Kidney (tissue), 14 donors: Measurements from ENCODE around the gene PCSK9. TPM values are rescaled to one million over a fixed set of nuclear protein-coding genes. Genes with fewer than 3 reads are reported as not detected.

Experiments used
- DNase-seq, 5 donors: peaks; one replicate each; pipeline ENCODE4 v3.0.0-alpha.2; 2013 to 2020
- FAIRE-seq: peaks from 2 replicates; lab custom pipeline; 2012; peaks lifted over from hg19 to GRCh38; lab: Jason Lieb, UNC
- H3K27ac ChIP-seq, 2 donors: one replicate each; pipeline ENCODE4 v1.7.0; 2013; ENCODE audit warnings: low read depth in 2 of 2, low read length in 2 of 2, inconsistent platforms in 1 of 2
- H3K27me3 ChIP-seq: one replicate; pipeline ENCODE4 v1.7.1; 2013; ENCODE audit warnings: low read length, inconsistent platforms; ENCODE audit not compliant: control insufficient read depth, insufficient read depth
- H3K36me3 ChIP-seq, 3 donors: one replicate each; pipeline versions ENCODE4 v1.7.0 to v1.7.1; 2013; ENCODE audit warnings: low read length in 3 of 3, control low read depth in 1 of 3, inconsistent platforms in 1 of 3; ENCODE audit not compliant: insufficient read depth in 3 of 3, control insufficient read depth in 2 of 3
- H3K4me1 ChIP-seq, 3 donors: one replicate each; pipeline versions ENCODE4 v1.7.0 to v1.7.1; 2013; ENCODE audit warnings: low read length in 3 of 3, inconsistent platforms in 1 of 3, low read depth in 1 of 3; ENCODE audit not compliant: control insufficient read depth in 2 of 3, insufficient read depth in 2 of 3
- H3K4me3 ChIP-seq, 3 donors: one replicate each; pipeline versions ENCODE4 v1.7.0 to v1.8.1; 2013; ENCODE audit warnings: low read length in 3 of 3, control low read depth in 1 of 3, inconsistent platforms in 1 of 3
- H3K9ac ChIP-seq, 3 donors: one replicate each; pipeline versions ENCODE4 v1.7.0 to v1.7.1; 2013; ENCODE audit warnings: low read length in 3 of 3, control low read depth in 1 of 3, inconsistent platforms in 1 of 3
- H3K9me3 ChIP-seq, 3 donors: one replicate each; pipeline versions ENCODE4 v1.7.0 to v1.7.1; 2013; ENCODE audit warnings: low read length in 3 of 3, control low read depth in 1 of 3, inconsistent platforms in 1 of 3; ENCODE audit not compliant: control insufficient read depth in 2 of 3, insufficient read depth in 1 of 3
- intact Hi-C: fragments of 100-400 bp; cut with DNase I; formaldehyde crosslinking; loops from one replicate; pipeline ENCODE4 v1.11.1; 2022
- polyA plus RNA-seq: library from polyadenylated mRNA; stranded (reverse); fragments of 350-450 nt; fragmentation: Illumina TruSeq; extraction: RNeasy Lipid Tissue Mini Kit (QIAGEN cat#74804); gene quantifications from one replicate; pipeline ENCODE4 v1.2.3, GENCODE V29; 2014; ENCODE audit warnings: low read depth, low replicate concordance; ENCODE audit not compliant: insufficient read depth
- total RNA-seq: library from RNA; stranded (reverse); fragmentation: NEBNext Ultra II Directional; extraction: Animal tissue kit (Norgen Biotek cat#: 25700); gene quantifications from one replicate; pipeline ENCODE4 v1.2.1, GENCODE V29; 2021
- TF ChIP-seq, protein P1 (sequence below): IDR thresholded peaks from 3 replicates; pipeline ENCODE4 v1.5.1; 2012; ENCODE audit warnings: mild to moderate bottlenecking, moderate library complexity, borderline replicate concordance; ENCODE audit not compliant: insufficient read depth; ENCODE audit errors: extremely low read depth
- donor health status: control.
- donor health status: control.
- donor health status: control.
- donor health status: control.
- donor health status: control.
- donor health status: DM: yes; HTN: yes; CAD: no.
- donor health status: Normal renal cell carcinoma (clear cell type).

PCSK9 gene
- total and polyA plus RNA-seq, 2 donors from 2014 or later: 0.13 to 0.28 TPM

DNA sequence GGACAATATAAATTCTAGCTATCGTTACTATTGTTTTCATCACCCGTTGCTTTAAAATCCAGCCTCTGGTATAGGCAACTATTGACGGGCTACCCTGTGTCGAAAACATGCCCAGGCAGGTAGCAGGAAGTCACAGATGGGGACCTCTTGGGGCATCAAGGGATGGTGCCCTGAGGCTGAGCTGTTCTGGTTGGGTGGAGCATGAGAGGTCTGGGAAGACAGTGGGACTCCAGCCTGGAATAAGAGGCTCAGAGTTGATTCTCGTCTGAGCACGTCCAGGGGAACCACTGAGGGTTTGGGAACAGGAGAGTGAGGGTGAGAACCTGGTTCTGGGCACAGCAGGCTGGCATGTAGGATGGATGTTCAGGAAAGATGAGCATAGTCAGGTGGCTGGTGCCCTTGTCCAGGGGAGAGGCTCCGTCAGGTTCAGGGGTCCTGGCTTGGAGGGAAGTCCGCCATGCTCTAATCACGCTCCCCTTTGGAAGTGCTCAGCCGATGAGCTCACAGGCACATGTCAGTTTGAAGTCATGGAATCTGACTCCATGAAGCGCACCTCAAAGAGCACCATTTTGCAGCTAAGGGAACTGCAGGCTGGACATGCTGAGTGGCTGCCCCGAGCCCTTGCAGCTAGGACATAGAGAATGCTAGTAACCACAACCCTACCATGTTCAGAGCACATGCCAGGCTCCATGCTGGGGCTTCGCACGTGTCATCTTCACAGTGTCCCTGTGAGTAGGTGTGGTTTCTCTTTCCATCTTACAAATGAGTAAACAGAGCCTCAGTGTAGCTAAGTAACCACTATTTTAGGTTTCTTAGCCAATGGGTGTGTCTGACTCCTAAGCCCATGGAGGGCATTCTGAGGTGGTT is 21.0 kb downstream of the PCSK9 start:
- intact Hi-C loops: no loop called here
- DNase-seq (peak in 1 of 5 donors; percentile 7), FAIRE-seq (no peak)

DNA sequence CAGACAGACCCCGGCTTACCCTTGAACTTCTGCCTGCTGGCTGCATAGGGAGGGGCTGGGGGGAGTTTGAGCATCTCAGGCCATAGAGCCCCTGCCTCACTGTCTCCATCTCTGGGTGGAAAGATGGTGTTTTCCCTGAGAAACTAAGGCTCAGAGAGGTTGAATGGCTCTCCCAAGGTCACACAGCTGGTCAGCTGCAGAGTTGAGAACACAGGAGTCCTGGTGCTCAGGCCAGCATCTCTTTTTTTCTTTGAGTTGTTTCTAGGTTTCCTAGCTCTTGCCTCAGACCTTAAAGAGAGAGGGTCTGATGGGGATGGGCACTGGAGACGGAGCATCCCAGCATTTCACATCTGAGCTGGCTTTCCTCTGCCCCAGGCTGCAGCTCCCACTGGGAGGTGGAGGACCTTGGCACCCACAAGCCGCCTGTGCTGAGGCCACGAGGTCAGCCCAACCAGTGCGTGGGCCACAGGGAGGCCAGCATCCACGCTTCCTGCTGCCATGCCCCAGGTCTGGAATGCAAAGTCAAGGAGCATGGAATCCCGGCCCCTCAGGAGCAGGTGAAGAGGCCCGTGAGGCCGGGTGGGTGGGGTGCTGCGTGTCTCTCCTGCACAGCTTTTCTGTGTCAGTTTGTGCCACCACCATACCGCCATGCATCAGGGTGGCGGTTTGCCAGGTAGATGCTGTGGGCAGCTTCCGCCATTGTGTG is 21.8 kb downstream of the PCSK9 start:
- intact Hi-C loops: no loop called here

More for the DNA sequence above, 21.0 kb downstream of the PCSK9 start:
- no peak overlapping the region for H3K9ac ChIP-seq
- H3K27ac ChIP-seq: no peak overlapping the region
- H3K27me3 ChIP-seq: no peaks in the 10 kb centered on the region
- H3K36me3 ChIP-seq: no peaks in the 10 kb centered on the region
- H3K9me3 ChIP-seq: no peaks in the 10 kb centered on the region
- H3K4me3 ChIP-seq: no peak overlapping the region
- peaks cover 0 to 6% (median under 1%) of the 10 kb centered on the region in 3 donors for H3K4me1 ChIP-seq
- TF ChIP-seq, protein P1, sequence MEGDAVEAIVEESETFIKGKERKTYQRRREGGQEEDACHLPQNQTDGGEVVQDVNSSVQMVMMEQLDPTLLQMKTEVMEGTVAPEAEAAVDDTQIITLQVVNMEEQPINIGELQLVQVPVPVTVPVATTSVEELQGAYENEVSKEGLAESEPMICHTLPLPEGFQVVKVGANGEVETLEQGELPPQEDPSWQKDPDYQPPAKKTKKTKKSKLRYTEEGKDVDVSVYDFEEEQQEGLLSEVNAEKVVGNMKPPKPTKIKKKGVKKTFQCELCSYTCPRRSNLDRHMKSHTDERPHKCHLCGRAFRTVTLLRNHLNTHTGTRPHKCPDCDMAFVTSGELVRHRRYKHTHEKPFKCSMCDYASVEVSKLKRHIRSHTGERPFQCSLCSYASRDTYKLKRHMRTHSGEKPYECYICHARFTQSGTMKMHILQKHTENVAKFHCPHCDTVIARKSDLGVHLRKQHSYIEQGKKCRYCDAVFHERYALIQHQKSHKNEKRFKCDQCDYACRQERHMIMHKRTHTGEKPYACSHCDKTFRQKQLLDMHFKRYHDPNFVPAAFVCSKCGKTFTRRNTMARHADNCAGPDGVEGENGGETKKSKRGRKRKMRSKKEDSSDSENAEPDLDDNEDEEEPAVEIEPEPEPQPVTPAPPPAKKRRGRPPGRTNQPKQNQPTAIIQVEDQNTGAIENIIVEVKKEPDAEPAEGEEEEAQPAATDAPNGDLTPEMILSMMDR: no peak

DNA sequence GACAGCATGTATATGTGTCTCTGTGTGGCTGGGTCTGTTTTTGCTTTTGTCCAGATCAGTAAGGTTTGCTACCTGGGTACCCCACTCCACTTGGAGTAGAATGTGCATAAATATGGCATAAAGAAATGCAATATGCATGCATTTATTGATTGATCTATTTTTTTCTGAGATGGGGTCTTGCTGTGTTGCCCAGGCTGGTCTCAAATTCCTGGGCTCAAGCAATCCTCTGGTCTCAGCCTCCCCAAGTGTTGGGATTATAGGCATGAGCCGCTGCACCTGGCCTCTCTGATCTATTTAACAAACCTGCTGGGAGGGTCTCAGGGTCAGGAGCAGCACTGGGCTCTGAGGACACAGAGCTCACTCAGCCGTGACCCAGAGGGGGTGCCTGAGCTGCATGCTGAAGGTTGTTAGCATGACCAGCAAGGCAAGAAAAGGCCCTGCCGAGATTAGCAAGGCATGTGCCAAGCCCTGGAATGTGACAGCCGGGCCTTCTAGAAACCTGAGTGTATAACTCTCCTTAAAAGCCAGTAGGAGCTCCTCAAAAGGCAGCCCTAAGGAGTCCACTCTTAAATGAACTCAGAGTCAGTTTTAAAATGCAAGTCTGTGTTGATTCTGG is 22.5 kb downstream of the PCSK9 start:
- no peak overlapping the region for H3K9ac ChIP-seq
- peaks cover 0 to 6% (median 4%) of the 10 kb centered on the region in 3 donors for H3K4me1 ChIP-seq
- H3K27me3 ChIP-seq: no peaks in the 10 kb centered on the region
- intact Hi-C loops: no loop called here
- H3K27ac ChIP-seq: no peak overlapping the region
- TF ChIP-seq, protein P1: no peak
- DNase-seq (peak in 2 of 5 donors; percentile 27 to 39), FAIRE-seq (no peak)
- H3K36me3 ChIP-seq: peaks cover 0 to 10% (median 1%) of the 10 kb centered on the region in 3 donors
- H3K4me3 ChIP-seq: no peak overlapping the region
- no peaks in the 10 kb centered on the region for H3K9me3 ChIP-seq

More for the DNA sequence above, 21.8 kb downstream of the PCSK9 start:
- FAIRE-seq (no peak), DNase-seq (peak in 1 of 5 donors; percentile 4)
- no peak overlapping the region for H3K9ac ChIP-seq
- peaks cover 0 to 3% (median 0%) of the 10 kb centered on the region in 3 donors for H3K36me3 ChIP-seq
- TF ChIP-seq, protein P1: no peak
- H3K4me1 ChIP-seq: peaks cover 0 to 6% (median 4%) of the 10 kb centered on the region in 3 donors
- H3K4me3 ChIP-seq: no peak overlapping the region
- no peak overlapping the region for H3K27ac ChIP-seq
- H3K27me3 ChIP-seq: no peaks in the 10 kb centered on the region
- H3K9me3 ChIP-seq: no peaks in the 10 kb centered on the region
